H9 (cell line): ENCODE results near the gene AHNAK. TPM values are rescaled to one million over a fixed set of nuclear protein-coding genes. Genes with fewer than 3 reads are reported as not detected.

Experiments used
- DNase-seq: peaks from one replicate; pipeline ENCODE4 v3.0.0-alpha.2; 2017
- H2AFZ ChIP-seq: one replicate; pipeline ENCODE4 v1.6.1; 2013; ENCODE audit warnings: mild to moderate bottlenecking, low read length, control low read depth, moderate library complexity
- H2AK5ac ChIP-seq: 2 replicates; pipeline ENCODE4 v1.6.1; 2013; ENCODE audit warnings: low read length, control low read depth, mixed read lengths; ENCODE audit not compliant: insufficient read length
- H2BK120ac ChIP-seq: one replicate; pipeline ENCODE4 v1.6.1; 2013; ENCODE audit warnings: low read depth, mild to moderate bottlenecking, low read length, control low read depth, inconsistent platforms; ENCODE audit not compliant: poor library complexity, severe bottlenecking
- H2BK12ac ChIP-seq: 2 replicates; pipeline ENCODE4 v1.6.1; 2013; ENCODE audit warnings: low read length, control low read depth, mixed read lengths, low read depth; ENCODE audit not compliant: insufficient read length
- H2BK15ac ChIP-seq: 2 replicates; pipeline ENCODE4 v1.6.1; 2013; ENCODE audit warnings: low read depth, low read length, control low read depth
- H2BK20ac ChIP-seq: one replicate; pipeline ENCODE4 v1.6.1; 2013; ENCODE audit warnings: low read depth, mild to moderate bottlenecking, low read length, control low read depth, inconsistent platforms; ENCODE audit not compliant: poor library complexity, severe bottlenecking
- H2BK5ac ChIP-seq: 2 replicates; pipeline ENCODE4 v1.6.1; 2013; ENCODE audit warnings: low read length, control low read depth, mixed read lengths; ENCODE audit not compliant: insufficient read length
- H3K14ac ChIP-seq: 2 replicates; pipeline ENCODE4 v1.6.1; 2013; ENCODE audit warnings: low read length, control low read depth; ENCODE audit not compliant: insufficient read depth
- H3K18ac ChIP-seq: 2 replicates; pipeline ENCODE4 v1.6.1; 2013; ENCODE audit warnings: low read depth, mild to moderate bottlenecking, mixed read lengths, low read length, control low read depth; ENCODE audit not compliant: insufficient read length
- H3K23ac ChIP-seq: 2 replicates; pipeline ENCODE4 v1.6.1; 2013; ENCODE audit warnings: low read length, control low read depth, mixed read lengths, low read depth; ENCODE audit not compliant: insufficient read length
- H3K23me2 ChIP-seq: 2 replicates; pipeline ENCODE4 v1.6.1; 2013; ENCODE audit warnings: low read depth, mild to moderate bottlenecking, mixed read lengths, low read length, control low read depth; ENCODE audit not compliant: insufficient read length, poor library complexity, severe bottlenecking
- H3K27ac ChIP-seq: 2 replicates; pipeline ENCODE4 v1.5.1; 2013; ENCODE audit warnings: low read length, control low read depth, mixed read lengths, low read depth; ENCODE audit not compliant: insufficient read length
- H3K27me3 ChIP-seq: 2 replicates; pipeline ENCODE4 v1.6.1; 2013; ENCODE audit warnings: low read length, control low read depth, inconsistent platforms; ENCODE audit not compliant: insufficient read depth
- H3K4ac ChIP-seq: 2 replicates; pipeline ENCODE4 v1.6.1; 2013; ENCODE audit warnings: low read depth, mild to moderate bottlenecking, control low read depth, inconsistent platforms, low read length, moderate library complexity
- H3K4me1 ChIP-seq: 2 replicates; pipeline ENCODE4 v1.6.1; 2013; ENCODE audit warnings: low read length, control low read depth, inconsistent platforms; ENCODE audit not compliant: insufficient read depth
- H3K4me2 ChIP-seq: 2 replicates; pipeline ENCODE4 v1.6.1; 2013; ENCODE audit warnings: low read length, control low read depth, mixed read lengths; ENCODE audit not compliant: insufficient read length, insufficient read depth
- H3K56ac ChIP-seq: 2 replicates; pipeline ENCODE4 v1.6.1; 2013; ENCODE audit warnings: low read depth, mild to moderate bottlenecking, mixed read lengths, low read length, control low read depth; ENCODE audit not compliant: insufficient read length
- H3K79me1 ChIP-seq: 2 replicates; pipeline ENCODE4 v1.6.1; 2013; ENCODE audit warnings: low read depth, mild to moderate bottlenecking, moderate library complexity, low read length, control low read depth, inconsistent platforms; ENCODE audit not compliant: insufficient read depth, poor library complexity, severe bottlenecking
- H3K79me2 ChIP-seq: 2 replicates; pipeline ENCODE4 v1.6.1; 2013; ENCODE audit warnings: low read length, control low read depth, inconsistent platforms; ENCODE audit not compliant: insufficient read depth
- H3K9ac ChIP-seq: 2 replicates; pipeline ENCODE4 v1.6.1; 2013; ENCODE audit warnings: low read length, control low read depth, mixed read lengths; ENCODE audit not compliant: insufficient read length; ENCODE audit errors: extremely low read depth
- H3K9me3 ChIP-seq: one replicate; pipeline ENCODE4 v1.6.1; 2013; ENCODE audit warnings: low read depth, low read length, inconsistent platforms; ENCODE audit not compliant: control insufficient read depth
- H3T11ph ChIP-seq: one replicate; pipeline ENCODE4 v1.6.1; 2013; ENCODE audit warnings: mild to moderate bottlenecking, low read length, control low read depth, inconsistent platforms
- H4K20me1 ChIP-seq: one replicate; pipeline ENCODE4 v1.6.1; 2013; ENCODE audit not compliant: control insufficient read depth, insufficient read length, insufficient read depth
- H4K5ac ChIP-seq: 2 replicates; pipeline ENCODE4 v1.6.1; 2013; ENCODE audit warnings: low read depth, mild to moderate bottlenecking, mixed read lengths, low read length, control low read depth; ENCODE audit not compliant: insufficient read length
- H4K8ac ChIP-seq: replicated peaks from 2 replicates; pipeline ENCODE4 v1.6.1; 2013; ENCODE audit warnings: low read length, control low read depth, mixed read lengths, low read depth; ENCODE audit not compliant: insufficient read length
- H4K91ac ChIP-seq: 2 replicates; pipeline ENCODE4 v1.6.1; 2013; ENCODE audit warnings: low read depth, mild to moderate bottlenecking, moderate library complexity, mixed read lengths, low read length, control low read depth; ENCODE audit not compliant: insufficient read length
- H3K27ac Mint-ChIP-seq, 3 experiments: 2 replicates in 2 of 3; 3 replicates in 1 of 3; pipeline ENCODE4 v1.8.0; 2020 to 2021; ENCODE audit warnings: mixed read lengths in 3 of 3, mild to moderate bottlenecking in 1 of 3, moderate library complexity in 1 of 3
- H3K27me3 Mint-ChIP-seq: 2 replicates; pipeline ENCODE4 v1.8.0; 2021; ENCODE audit warnings: low read depth, mild to moderate bottlenecking, moderate library complexity, mixed read lengths
- H3K36me3 Mint-ChIP-seq, 3 experiments: 2 replicates in 2 of 3; 3 replicates in 1 of 3; pipeline ENCODE4 v1.8.0; 2020 to 2021; ENCODE audit warnings: low read depth in 3 of 3, mixed read lengths in 3 of 3; ENCODE audit not compliant: insufficient read depth in 1 of 3
- H3K4me1 Mint-ChIP-seq, 2 experiments: 2 replicates each; pipeline ENCODE4 v1.8.0; 2020; ENCODE audit warnings: mixed read lengths in 2 of 2
- H3K4me3 Mint-ChIP-seq, 2 experiments: 2 replicates in 1 of 2; 3 replicates in 1 of 2; pipeline ENCODE4 v1.8.0; 2020 to 2021; ENCODE audit warnings: mild to moderate bottlenecking in 2 of 2, mixed read lengths in 2 of 2, moderate library complexity in 1 of 2
- H3K9me3 Mint-ChIP-seq, 2 experiments: 2 replicates in 1 of 2; 3 replicates in 1 of 2; pipeline ENCODE4 v1.8.0; 2020; ENCODE audit warnings: mild to moderate bottlenecking in 2 of 2, mixed read lengths in 2 of 2, moderate library complexity in 1 of 2
- whole genome bisulfite sequencing: extraction: QIAGEN DNeasy Blood & Tissue Kit; methylation state at CpG from one replicate; pipeline ENCODE4 v1.1.7; 2013; ENCODE audit warnings: missing lambda C conversion rate, low lambda C conversion rate, mixed read lengths; ENCODE audit not compliant: insufficient read length; ENCODE audit errors: extremely low coverage; 5-methylcytosine and 5-hydroxymethylcytosine counted together
- total RNA-seq: library from RNA; stranded (reverse); gene quantifications from 2 replicates; pipeline ENCODE4 v1.2.1, GENCODE V29; 2021
- TF ChIP-seq, protein P1 (sequence below): fragments of 200-600 bp; sonication (generic); conservative IDR thresholded peaks from 3 replicates; pipeline ENCODE4 v1.8.0; 2021; ENCODE audit warnings: antibody characterized with exemption, mild to moderate bottlenecking

AHNAK gene
- total RNA-seq, 1 experiment from 2014 or later, result 15.2 TPM

DNA sequence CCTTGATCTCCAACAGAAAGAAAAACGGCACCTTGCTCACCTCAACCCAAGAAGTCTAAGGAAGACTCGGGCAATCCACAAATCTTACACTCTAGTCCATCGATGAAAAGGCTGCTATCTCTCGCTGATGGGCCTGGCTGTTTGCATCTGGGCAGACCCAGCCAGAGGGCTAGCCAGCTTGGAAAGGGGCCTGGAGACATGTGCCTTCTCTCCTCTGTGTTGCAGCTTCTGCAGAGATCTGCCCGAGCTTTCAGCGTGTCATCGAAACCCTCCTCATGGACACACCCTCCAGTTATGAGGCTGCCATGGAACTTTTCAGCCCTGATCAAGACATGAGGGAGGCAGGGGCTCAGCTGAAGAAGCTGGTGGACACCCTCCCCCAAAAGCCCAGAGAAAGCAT, 124.6 kb downstream of the AHNAK start:
- TF ChIP-seq, protein P1, sequence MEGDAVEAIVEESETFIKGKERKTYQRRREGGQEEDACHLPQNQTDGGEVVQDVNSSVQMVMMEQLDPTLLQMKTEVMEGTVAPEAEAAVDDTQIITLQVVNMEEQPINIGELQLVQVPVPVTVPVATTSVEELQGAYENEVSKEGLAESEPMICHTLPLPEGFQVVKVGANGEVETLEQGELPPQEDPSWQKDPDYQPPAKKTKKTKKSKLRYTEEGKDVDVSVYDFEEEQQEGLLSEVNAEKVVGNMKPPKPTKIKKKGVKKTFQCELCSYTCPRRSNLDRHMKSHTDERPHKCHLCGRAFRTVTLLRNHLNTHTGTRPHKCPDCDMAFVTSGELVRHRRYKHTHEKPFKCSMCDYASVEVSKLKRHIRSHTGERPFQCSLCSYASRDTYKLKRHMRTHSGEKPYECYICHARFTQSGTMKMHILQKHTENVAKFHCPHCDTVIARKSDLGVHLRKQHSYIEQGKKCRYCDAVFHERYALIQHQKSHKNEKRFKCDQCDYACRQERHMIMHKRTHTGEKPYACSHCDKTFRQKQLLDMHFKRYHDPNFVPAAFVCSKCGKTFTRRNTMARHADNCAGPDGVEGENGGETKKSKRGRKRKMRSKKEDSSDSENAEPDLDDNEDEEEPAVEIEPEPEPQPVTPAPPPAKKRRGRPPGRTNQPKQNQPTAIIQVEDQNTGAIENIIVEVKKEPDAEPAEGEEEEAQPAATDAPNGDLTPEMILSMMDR, result no peak
- Histone ChIP-seq H2BK5ac (no peak overlapping the region), H3K23ac (no peak overlapping the region), H3K9ac (no peak overlapping the region), H2AFZ (no peak overlapping the region), H4K5ac (no peak overlapping the region), H3K4ac (no peak overlapping the region), H3K27ac (no peak overlapping the region), H2BK15ac (no peak overlapping the region), H4K91ac (no peak overlapping the region), H2AK5ac (no peak overlapping the region), H3K4me2 (no peak overlapping the region), H3K27me3 (peaks cover 2% of the 10 kb centered on the region; the same call in 1 of the 2 replicates), H4K8ac (no peak overlapping the region), H3K79me1 (no peaks in the 10 kb centered on the region), H3K79me2 (no peaks in the 10 kb centered on the region), H3K14ac (no peak overlapping the region), H3K56ac (no peak overlapping the region), H4K20me1 (no peaks in the 10 kb centered on the region), H3K9me3 (no peaks in the 10 kb centered on the region), H3K4me1 (0 out of 2 replicates have a peak, but pooled peaks cover 3% of the 10 kb centered on the region), H2BK120ac (no peak overlapping the region), H2BK20ac (no peak overlapping the region), H3K18ac (no peak overlapping the region), H3K23me2 (no peaks in the 10 kb centered on the region), H2BK12ac (no peak overlapping the region), H3T11ph (no peak overlapping the region)
- H3K27me3 Mint-ChIP-seq, result peaks cover 70% of the 10 kb centered on the region
- WGBS, result no CpG with 5 or more reads among the region's 7 CpGs
- DNase-seq, result no peak
- H3K9me3 Mint-ChIP-seq, result no peaks in the 10 kb centered on the region
- no peak overlapping the region for H3K4me3 Mint-ChIP-seq
- H3K4me1 Mint-ChIP-seq, result peaks cover 17 to 25% of the 10 kb centered on the region in 2 experiments
- no peak overlapping the region; a peak in 1 of 7 replicates for H3K27ac Mint-ChIP-seq
- H3K36me3 Mint-ChIP-seq, result no peaks in the 10 kb centered on the region
